ENCODE measurements around the gene PCED1A.
"Not testable (repeated sequence)": the region's sequence is repeated elsewhere in the genome, so short reads cannot be mapped to it uniquely, and the experiment has no call there.

The PCED1A gene

DNA sequence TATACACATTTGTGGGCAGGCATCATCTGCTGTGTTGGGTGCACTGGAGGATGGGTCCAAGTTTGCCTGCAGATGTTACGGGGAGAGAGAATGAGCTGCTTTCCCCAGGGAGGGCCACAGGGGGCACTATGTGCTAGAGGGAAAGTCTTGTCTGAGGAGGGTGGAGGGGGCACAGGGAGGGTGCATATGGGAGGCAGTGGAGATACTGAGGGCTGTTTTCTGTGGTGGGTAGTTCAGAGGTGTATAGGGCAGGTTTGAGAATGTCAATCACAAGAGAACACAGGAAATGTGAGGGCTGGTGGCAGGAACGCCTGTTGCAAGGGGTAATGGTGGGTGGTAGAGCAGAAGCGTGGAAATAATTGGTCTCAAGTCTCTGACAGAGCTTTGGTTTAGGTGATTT, 25.2 kb upstream of the PCED1A start:
- FAIRE-seq: no peak
- no peak for DNase-seq (ENCODE audit: low spot score)

DNA sequence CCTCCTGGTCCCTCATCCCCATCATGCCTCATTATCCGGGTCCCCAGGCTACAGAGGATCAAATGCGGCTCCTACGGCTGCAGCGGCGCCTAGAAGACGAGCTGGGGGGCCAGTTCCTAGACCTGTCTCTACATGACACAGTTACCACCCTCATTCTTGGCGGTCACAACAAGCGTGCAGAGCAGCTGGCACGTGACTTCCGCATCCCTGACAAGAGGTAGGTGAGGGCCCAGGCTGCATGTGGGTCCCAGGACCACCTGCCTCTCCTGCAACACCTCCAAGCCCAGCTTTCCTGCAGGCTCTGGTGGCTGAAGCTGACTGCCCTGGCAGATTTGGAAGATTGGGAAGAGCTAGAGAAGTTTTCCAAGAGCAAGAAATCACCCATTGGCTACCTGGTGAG, 24.6 kb upstream of the PCED1A start:
- DNase-seq (ENCODE audit: low spot score) (no peak), FAIRE-seq (no peak)

DNA sequence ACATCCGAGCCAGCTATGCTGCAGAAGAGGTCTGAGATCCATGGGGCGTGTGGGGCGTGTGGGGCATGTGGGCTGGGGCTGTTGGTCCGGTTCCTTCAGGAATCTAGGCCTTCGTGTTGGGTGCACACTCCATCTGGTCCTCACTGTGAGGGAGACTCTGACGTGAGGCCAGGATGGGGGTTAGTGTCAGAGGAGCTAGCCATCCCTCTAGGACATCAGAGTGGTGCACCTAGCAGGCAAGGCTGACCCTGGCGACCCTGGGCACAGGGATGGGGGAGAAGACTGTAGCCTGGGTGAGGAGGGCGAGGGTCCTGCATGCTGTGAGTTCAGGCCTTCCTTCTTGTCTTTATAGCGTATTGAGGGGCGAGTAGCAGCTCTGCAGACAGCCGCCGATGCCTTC, 24.2 kb upstream of the PCED1A start:
- no peak for FAIRE-seq
- DNase-seq (ENCODE audit: low spot score): no peak

DNA sequence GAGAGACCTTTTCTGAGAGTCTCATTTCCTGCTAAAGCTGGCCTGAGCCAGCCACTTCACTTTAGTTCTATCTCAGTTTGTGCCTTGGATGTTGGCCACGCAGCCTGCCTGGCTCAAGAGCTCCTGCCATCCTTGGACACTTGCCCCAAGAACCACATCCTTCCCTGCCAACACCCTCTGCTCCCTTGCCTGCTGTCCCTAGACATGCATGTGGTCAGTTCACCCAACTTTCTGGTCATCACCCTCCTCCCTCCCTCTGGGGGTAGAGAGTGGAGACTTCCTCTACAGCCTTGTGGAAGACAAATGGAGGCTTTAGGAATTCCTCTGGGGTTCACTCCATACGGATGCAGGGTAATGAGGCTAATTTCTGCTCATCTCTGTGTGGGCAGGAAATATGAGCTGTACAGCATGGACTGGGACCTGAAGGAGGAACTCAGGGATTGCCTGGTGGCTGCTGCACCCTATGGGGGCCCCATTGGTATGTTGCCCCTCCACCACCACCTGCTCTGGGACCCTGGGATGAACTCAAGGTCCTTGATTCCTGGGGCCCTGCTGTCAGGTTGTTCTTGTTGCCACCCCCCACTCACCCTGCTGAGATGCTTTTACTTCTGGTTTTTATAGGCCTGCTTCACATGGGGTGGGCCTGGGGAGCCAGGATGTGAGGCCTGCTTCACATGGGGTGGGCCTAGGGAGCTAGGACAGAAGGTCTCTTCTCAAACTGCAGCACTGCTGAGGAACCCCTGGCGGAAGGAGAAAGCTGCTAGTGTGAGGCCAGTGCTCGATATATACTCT, 19.1 kb upstream of the PCED1A start:
- no peak for FAIRE-seq
- DNase-seq (ENCODE audit: low spot score): no peak

DNA sequence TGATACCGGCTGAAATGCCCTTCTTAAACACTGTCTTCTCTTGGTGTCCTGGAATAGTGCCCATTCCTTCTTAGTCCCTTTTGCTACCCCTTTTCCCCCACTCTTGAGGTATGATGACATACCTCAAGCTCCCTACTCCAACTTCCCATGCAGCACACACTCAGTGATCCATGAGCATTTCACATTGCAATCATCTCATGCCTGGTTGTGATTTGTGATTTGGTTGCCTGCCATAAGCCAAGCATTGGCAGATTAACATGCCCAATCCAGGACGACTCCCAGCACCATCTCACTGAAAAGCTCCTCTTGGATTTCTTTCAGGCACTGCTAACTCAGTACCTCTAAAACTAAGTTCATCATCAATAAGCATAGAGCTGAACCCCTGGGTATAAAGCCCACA, 18.1 kb upstream of the PCED1A start:
- DNase-seq (ENCODE audit: low spot score) (no peak), FAIRE-seq (no peak)

DNA sequence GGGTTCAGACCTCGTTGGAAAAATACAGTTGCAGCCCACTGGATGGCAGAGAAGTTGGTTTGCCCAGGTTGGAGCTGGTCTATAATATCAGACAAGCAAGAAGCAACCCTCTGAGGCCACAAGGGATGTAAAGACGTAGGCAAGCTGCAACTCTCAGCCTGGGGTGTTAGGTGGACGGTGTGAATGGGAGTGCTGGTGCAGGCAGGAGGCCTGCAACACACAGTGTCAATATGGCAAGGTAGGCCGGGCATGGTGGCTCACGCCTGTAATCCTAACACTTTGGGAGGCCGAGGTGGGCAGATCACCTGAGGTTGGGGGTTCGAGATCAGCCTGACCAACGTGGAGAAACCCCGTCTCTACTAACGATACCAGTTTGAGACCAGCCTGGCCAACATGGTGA, 10.6 kb upstream of the PCED1A start:
- DNase-seq (ENCODE audit: low spot score): no peak
- FAIRE-seq: no peak

DNA sequence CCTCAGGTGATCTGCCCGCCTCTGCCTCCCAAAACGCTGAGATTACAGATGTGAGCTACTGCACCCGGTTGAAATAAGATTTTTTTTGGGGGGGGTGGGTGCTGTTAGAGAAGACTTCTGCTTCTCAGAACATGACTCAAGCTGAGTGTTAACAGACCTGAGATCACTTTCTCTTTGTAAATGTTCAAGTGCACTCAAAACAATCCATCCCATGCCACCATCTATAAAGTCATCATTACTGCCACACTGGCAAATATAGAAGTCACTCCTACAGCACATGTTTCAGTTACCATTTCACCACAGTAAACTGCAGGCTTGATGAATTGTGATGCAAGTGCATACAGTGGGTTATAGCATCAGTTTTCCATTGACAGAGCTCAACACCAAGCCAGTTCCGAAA, 9.1 kb upstream of the PCED1A start:
- DNase-seq (ENCODE audit: low spot score) (no peak), FAIRE-seq (no peak)

DNA sequence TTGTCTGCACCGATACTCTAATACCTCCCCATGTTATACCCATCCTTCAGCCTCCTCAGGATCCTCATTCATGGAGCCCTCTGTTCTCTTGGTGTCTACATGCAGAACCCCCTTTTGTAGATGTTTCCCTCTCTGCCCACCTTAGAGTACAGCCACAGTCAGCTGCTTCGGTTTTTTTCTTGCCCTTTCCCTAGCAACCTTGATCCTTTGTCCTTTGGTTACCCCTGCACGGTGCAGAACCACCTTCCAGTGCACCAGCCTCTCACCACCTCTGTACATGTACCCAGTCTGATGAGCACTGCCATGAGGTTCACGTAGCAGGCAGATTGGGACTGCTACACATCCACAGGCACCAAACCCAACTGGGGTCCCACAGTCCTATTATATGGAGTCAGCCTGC, 7.3 kb upstream of the PCED1A start:
- no peak for DNase-seq (ENCODE audit: low spot score)
- FAIRE-seq: no peak

DNA sequence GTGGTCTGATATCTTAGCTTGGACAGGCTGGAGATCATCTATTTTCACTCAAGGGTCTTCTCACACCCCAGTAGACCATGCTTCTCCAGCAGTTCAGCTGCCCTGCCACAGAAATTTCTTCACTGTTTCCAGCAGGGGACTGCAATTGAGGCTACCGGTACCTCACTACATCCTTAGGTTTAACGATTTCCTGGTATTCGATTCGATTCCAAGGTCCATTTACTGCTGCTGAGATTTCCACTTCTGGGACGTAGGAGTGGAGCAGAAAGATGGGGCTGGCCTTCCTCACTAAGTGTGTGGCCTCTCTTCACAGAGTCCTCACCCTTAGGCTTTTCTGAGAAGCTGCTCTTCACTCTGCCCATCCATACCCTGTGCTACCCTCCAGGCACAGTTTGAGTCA, 6.2 kb upstream of the PCED1A start:
- DNase-seq (ENCODE audit: low spot score) (no peak), FAIRE-seq (no peak)

DNA sequence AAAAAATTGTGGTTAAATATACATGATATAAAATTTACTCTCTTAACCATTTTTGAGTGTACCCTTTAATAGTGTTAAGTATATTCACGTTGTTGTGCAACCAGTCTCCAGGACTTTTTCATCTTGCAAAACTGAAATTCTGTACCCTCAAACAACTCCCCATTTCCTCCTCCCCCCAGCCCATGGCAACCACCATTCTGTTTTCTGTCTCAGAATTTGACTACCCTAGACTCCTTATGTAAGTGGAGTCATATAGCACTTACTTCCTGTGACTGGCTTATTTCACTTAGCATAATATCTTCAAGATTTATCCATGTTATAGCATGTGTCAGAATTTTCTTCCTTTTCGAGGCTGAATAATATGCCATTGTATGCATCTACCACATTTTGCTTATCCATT, 5.2 kb upstream of the PCED1A start:
- FAIRE-seq (no peak), DNase-seq (ENCODE audit: low spot score) (no peak)

DNA sequence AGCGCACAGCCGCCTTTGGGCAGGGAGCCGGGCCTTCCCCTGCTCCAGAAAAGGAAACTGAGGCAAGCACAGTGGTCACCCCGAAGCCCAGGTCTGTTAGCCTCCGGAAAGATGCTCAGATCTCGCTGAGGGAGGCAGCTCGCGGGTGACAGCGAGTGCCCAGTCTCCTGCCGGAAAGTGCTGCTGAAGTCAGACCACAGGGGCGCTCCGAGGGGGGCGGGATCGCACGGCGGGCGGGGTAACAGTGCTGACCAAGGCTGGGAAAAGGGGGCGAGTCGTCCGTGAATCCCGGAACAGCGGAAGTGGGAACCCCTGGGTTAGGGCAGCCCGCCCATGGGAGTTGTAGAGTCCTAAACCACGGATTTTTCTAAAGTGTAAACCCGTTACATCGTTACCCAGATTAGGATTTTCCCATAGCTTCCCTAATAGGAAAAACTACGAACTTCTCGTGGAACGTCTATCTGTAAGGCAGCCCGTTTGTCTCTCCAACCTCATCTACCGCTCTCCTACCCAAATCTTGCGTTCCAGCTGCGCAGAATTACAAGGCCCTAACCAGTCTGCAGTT, 594 bp upstream of the PCED1A start:
- FAIRE-seq: no peak

DNA sequence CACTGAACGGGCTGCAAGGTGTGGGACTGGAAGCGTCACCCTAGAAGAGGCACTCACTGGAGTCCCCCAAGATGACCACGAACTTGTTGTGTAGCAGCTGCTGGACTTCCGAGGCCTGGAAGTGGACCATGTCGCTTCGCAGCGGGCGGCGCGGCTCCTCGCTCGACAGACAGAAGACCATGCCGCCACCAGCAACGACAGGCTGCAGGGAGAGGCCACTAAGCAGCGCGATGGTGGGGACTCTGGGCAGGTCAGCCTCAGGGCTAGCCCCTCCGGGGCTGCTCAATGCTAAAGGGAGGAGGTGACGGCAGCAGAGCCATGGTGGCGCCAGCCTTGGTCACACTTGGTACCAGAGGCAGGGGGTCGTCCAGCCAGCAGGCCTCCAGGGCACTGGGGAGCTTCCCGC, 720 bp downstream of the PCED1A start:
- FAIRE-seq: no peak
- DNase-seq (ENCODE audit: low spot score): no peak

More for the DNA sequence above, 594 bp upstream of the PCED1A start:
- DNase-seq (ENCODE audit: low spot score): peak; percentile 26

DNA sequence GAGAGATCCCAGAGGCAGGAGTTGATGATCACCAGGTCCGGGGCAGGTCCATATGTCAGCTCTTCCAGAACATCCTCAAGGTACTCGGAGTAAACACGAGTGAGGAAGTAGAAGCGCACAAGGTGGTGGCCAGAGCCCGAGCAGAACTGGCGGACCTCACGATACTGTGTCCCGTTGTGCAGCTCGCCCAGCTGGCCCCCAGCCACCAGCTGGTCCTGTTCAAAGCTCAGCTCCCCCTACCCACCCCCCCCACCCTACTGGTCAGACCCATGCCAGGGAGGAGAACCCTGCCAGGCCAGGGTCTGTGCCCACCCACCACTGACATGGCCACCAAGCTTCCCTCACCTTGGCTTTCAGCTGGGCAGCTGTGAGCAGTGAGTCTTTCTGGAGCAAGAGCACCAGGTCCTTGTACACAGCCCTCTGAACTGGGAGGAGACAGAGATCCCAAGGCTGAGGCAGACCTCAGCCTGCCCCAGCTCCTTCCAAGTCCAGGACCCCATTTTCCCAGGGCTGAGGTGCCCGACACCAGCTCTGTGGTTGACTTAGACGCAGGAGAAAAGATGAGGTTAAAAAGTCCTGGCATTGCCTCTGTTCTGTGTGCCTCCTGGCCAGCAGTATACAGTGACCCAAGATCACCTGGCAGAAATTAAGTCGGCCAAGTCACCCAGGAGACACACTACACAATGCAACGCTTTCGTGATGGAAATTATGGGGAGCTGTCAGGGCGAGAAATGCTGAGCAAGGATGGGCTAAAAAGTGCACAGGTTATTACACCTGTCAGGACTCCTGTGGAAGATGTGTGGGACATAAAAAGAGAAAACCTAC, 1.4 kb downstream of the PCED1A start:
- DNase-seq (ENCODE audit: low spot score) (no peak), FAIRE-seq (no peak)

DNA sequence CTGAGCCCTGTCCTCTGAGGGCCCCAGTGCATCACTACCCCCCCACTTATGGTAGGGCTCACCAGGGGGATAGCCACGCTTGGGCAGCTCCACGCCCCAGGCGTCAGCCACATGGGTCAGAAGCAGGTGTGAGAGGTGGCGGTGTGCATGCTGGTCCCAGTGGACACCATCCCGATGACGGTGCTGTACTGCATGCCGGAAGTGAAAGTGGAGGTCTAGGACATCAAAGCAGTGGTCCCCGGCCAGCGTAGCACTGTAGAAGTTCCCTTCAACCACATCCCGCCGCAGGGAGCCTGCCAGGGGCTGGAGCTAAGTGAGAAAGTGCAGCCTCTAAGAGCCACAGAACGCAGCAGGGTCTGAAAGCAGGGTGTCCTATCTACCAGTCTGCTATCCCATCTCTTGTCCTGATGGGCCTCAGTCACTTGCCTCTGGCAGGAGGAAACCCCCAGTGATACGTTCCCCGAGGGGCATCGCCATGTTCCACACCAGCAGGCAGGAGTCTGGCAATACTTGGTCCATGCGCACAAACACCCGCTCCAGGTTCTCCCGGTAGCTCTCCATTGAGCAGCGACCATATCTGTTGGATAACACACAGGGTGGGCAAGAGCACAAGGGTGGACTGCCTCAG, 2.2 kb downstream of the PCED1A start:
- DNase-seq (ENCODE audit: low spot score) (no peak), FAIRE-seq (no peak)

DNA sequence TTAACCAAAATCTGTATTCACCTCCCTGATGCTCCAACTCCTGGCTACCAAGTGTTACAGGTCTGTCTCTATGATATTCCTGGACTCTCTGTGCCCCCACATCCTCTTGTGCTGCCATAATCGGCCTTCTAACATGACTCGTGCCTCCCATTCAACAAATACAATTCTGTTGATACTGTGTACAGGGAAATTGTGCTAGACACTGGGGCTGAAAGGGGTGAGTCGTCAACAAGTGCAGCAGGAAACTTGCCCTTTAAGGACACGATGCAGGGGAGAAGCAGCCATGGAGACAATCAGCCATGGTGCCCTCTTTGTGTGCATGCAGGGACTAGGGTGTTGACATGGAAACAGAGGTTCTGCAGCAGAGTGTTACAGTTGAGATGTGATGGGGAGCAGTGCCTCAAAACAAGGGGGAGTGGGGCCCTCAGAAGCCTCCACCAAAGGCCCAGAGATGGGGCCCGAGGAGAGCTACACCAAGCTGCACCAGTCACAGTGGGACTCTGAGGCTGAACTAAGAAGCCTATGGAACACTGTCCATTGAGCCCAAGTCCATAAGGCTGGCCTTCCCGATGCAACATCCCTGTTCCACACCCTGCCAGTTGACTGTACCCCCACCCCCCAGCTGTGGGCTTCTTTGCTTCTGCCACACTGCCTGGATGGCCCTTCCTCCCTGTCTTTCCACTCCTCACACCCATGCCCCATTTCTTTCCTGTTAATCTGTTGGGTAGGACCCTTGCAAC, 3.1 kb downstream of the PCED1A start:
- no peak for FAIRE-seq
- no peak for DNase-seq (ENCODE audit: low spot score)

DNA sequence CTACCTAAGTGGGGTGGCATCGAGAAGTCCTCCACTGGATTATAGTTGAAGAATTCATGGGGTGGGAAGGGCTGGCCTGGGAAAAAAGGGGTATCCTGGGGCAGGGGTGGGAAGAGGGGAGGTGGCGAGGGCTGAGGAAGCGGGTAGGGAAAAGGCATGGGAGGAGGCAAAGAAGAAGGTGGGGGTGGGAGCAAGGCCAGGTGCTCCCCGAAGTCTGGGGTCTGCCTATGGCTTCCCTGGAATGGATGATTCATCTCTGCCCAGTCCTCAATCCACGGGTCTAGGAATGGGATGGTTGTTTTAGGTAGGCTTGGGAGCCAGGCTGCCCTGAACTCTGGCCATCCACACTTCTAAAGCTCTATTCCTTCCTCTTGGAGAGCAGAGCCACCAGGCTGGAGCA, 4.4 kb downstream of the PCED1A start:
- DNase-seq (ENCODE audit: low spot score) (no peak), FAIRE-seq (no peak)

DNA sequence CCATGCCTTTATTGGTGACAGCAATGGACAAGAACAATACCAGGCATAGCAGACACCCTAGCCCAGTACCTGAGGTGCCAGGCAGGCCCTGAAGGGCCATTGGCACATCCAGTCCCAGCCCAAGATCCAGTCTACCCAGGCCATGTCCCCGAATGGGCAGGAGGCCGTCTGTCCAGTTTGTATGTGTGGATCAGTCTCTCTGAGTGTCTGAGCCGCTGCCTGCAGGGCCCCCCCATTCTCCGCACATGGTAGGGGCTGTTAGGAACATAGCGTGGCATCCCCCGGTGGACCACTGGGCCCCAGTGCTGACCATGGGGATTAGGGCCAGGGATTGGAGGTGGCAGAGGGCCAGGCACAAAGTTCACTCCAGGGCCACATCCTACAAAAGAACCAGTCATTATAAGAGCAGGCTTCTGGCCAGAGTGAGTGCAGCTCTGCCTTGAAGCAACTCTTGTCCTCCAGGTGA, 5.1 kb downstream of the PCED1A start:
- DNase-seq (ENCODE audit: low spot score): no peak
- no peak for FAIRE-seq

DNA sequence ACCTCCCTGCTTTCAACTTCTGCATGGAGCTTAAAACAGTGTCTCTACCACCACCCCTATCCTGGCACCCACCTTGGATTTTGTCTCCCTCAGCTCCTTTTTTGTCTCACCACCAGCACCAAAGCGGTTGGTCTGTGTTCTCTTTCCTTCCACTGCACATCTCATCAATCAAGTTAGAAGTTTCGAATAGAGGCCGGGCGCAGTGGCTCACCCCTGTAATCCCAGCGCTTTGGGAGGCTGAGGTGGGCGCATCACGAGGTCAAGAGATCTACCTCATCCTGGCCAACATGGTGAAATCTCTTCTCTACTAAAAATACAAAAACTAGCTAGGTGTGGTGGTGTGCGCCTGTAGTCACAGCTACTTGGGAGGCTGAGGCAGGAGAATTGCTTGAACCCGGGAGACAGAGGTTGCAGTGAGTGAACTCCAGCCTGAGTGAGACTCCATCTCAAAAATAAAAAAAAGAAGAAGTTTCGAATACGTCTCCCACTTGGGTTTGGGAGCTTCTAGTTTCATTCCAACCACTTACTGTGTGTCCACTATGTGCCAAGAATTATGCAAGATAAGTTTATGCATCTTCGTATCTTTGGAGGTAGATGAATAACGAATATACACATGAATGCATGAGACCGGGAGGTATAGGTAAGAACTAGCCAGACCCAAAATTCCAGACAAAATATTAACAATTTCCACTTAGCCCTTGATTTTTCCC, 5.9 kb downstream of the PCED1A start:
- no peak for DNase-seq (ENCODE audit: low spot score)
- FAIRE-seq: no peak

DNA sequence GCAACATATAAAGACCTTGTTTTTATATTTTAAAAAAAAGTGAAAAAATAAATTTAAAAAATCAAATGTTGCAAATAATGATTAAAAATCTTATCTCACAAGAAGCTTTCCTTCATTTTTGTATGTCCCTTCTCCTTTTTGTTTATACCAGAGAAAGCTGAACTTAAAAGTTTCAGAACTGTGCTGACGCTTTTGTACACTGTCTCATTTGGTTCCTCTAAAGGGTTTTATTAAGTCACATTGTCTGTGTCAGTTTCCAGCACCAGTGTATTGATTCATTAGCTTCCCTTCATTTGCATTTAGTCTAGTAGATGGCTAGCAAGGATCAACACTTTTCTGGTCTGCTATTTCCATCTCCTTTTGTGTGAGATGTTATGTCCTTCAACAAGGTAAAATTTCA, 6.7 kb downstream of the PCED1A start:
- DNase-seq (ENCODE audit: low spot score) (no peak), FAIRE-seq (no peak)

DNA sequence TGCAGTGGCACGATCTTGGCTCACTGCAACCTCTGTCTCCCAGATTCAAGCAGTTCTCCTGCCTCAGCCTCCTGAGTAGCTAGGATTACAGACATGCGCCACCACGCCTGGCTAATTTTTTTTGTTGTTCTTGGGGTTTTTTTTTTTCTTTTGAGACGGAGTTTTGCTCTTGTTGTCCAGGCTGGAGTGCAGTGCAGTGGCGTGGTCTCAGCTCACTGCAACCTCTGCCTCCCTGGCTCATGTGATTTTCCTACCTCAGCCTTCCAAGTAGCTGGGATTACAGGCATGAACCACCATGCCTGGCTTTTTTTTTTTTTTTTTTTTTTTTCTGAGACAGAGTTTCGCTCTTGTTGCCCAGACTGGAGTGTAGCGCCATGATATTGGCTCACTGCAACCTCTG, 9.2 kb downstream of the PCED1A start:
- FAIRE-seq; DNase-seq (ENCODE audit: low spot score): not testable (repeated sequence)

DNA sequence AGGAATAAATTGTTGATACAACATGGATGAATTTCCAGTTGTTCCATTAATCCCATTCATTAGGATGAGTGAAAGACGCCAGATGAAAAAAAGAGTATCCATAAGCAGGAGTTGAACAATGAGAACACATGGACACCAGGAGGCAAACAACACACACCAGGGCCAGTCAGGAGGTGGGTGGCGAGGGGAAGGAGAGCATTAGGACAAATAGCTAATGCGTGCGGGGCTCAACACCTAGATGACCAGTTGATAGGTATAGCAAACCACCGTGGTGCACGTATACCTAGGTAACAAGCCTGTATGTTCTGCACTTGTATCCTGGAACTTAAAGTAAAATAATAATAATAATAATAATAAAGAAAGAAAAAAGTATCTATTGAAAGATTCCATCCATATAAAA, 11.1 kb downstream of the PCED1A start:
- no peak for DNase-seq (ENCODE audit: low spot score)
- FAIRE-seq: no peak
